PC-9 (cell line): ENCODE results near the gene MCUB. TPM values are rescaled to one million over a fixed set of nuclear protein-coding genes. Genes with fewer than 3 reads are reported as not detected.
A peak's percentile ranks its signal among the peaks of the same experiment; 100 is the strongest.

Source experiments
- BruUV-seq: library from RNA; stranded (reverse); fragments of 400-500 nt; replicated peaks from 2 replicates; lab custom pipeline; 2021; lab: Mats Ljungman, UMichigan
- CTCF ChIA-PET: fragments of 300-600 bp; sonication (Branson Sonifier 250); formaldehyde crosslinking; loops from one replicate; lab custom pipeline; 2022; ENCODE audit warnings: antibody characterized with exemption; lab: Charles Lee
- POLR2A ChIA-PET: fragments of 300-600 bp; sonication (Branson Sonifier 250); formaldehyde crosslinking; loops from one replicate; lab custom pipeline; 2022; ENCODE audit warnings: antibody characterized with exemption; ENCODE audit not compliant: unreplicated experiment; lab: Charles Lee
- DNase-seq, 2 experiments: peaks; one replicate each; pipeline versions ENCODE4 v3.0.0 to v3.0.0-alpha.2; 2015 to 2022; ENCODE audit warnings: mixed read lengths in 1 of 2
- H2AFZ ChIP-seq: fragments of 200-600 bp; sonication (generic); 2 replicates; pipeline ENCODE4 v1.8.1; 2017; ENCODE audit warnings: antibody characterized with exemption
- H3F3A ChIP-seq: fragments of 200-600 bp; sonication (generic); 2 replicates; pipeline ENCODE4 v1.8.1; 2017; ENCODE audit warnings: antibody characterized with exemption, mild to moderate bottlenecking, low read depth; ENCODE audit not compliant: insufficient read depth
- H3K27ac ChIP-seq: fragments of 200-600 bp; sonication (generic); 2 replicates; pipeline ENCODE4 v1.6.1; 2016; ENCODE audit warnings: mixed run types
- H3K27me3 ChIP-seq: fragments of 200-600 bp; sonication (generic); 2 replicates; pipeline ENCODE4 v1.6.1; 2016; ENCODE audit warnings: low read depth, mixed run types; ENCODE audit not compliant: insufficient read depth
- H3K36me3 ChIP-seq: fragments of 200-600 bp; sonication (generic); 2 replicates; pipeline ENCODE4 v1.6.1; 2016; ENCODE audit warnings: low read depth, mixed run types
- H3K4me1 ChIP-seq: fragments of 200-600 bp; sonication (generic); replicated peaks from 2 replicates; pipeline ENCODE4 v1.6.1; 2016; ENCODE audit warnings: mixed run types; ENCODE audit not compliant: insufficient read depth
- H3K4me2 ChIP-seq: fragments of 200-600 bp; sonication (generic); 2 replicates; pipeline ENCODE4 v1.6.1; 2017; ENCODE audit warnings: mixed run types
- H3K4me3 ChIP-seq: fragments of 200-600 bp; sonication (generic); 2 replicates; pipeline ENCODE4 v1.6.1; 2016; ENCODE audit warnings: mixed run types
- H3K79me2 ChIP-seq: fragments of 200-600 bp; sonication (generic); 2 replicates; pipeline ENCODE4 v1.6.1; 2017; ENCODE audit warnings: low read depth, mixed run types
- H3K9me2 ChIP-seq: fragments of 200-600 bp; sonication (generic); 2 replicates; pipeline ENCODE4 v1.8.1; 2017; ENCODE audit warnings: mild to moderate bottlenecking; ENCODE audit not compliant: insufficient read depth
- H3K9me3 ChIP-seq: fragments of 200-600 bp; sonication (generic); 2 replicates; pipeline ENCODE4 v1.8.1; 2016; ENCODE audit warnings: low read depth; ENCODE audit not compliant: insufficient read depth
- H4K20me1 ChIP-seq: fragments of 200-600 bp; sonication (generic); 2 replicates; pipeline ENCODE4 v1.8.1; 2017; ENCODE audit not compliant: insufficient read depth
- CTCF ChIP-seq: fragments of 200-600 bp; sonication (generic); conservative IDR thresholded peaks from 2 replicates; pipeline ENCODE4 v1.6.1; 2017; ENCODE audit warnings: mixed run types, antibody characterized with exemption, mild to moderate bottlenecking, moderate library complexity
- EZH2 ChIP-seq: fragments of 200-600 bp; sonication (generic); IDR thresholded peaks from 2 replicates; pipeline ENCODE4 v1.8.0; 2017; ENCODE audit warnings: antibody characterized with exemption, low read depth
- intact Hi-C: fragments of 100-400 bp; cut with micrococcal nuclease; formaldehyde crosslinking; loops from one replicate; pipeline ENCODE4 v1.10.0; 2022; ENCODE audit not compliant: unreplicated experiment
- total RNA-seq: library from RNA; stranded (reverse); gene quantifications from 2 replicates; pipeline ENCODE4 v1.2.3, GENCODE V29; 2021

The MCUB gene
- total RNA-seq, 1 experiment from 2014 or later: 15.4 TPM

- Histone ChIP-seq H3K9me2 (no peaks in the 10 kb centered on the region), H3K4me1 (peaks cover 9% of the 10 kb centered on the region), H4K20me1 (no peaks in the 10 kb centered on the region), H3K9me3 (no peaks in the 10 kb centered on the region), H3K4me2 (no peak overlapping the region), H3K27ac (no peak overlapping the region), H3F3A (no peaks in the 10 kb centered on the region), H3K36me3 (no peaks in the 10 kb centered on the region), H3K79me2 (peaks cover 58% of the 10 kb centered on the region), H3K27me3 (no peaks in the 10 kb centered on the region), H2AFZ (no peak overlapping the region), H3K4me3 (no peak overlapping the region)
- ChIA-PET POLR2A (no interaction called here), CTCF (no interaction called here)
- TF ChIP-seq EZH2: no peak
- no peak for TF ChIP-seq CTCF
- no peak for DNase-seq
- intact Hi-C loops: no loop called here
- no TSS peak for BruUV-seq
Measured at GRCh38 chr4:109723110-109723509, 163.1 kb downstream of the MCUB start.

GRCh38 chr4:109728385-109728784, 168.3 kb downstream of the MCUB start:
- intact Hi-C loops: no loop called here
- Histone ChIP-seq H3K4me3 (peak overlapping the region; percentile 78), H3K27ac (peak overlapping the region; percentile 74), H3K9me3 (no peaks in the 10 kb centered on the region), H3F3A (peaks cover 8% of the 10 kb centered on the region; the same call in 1 of the 2 replicates), H3K4me2 (peak overlapping the region; percentile 98), H3K79me2 (peaks cover 48% of the 10 kb centered on the region), H3K27me3 (no peaks in the 10 kb centered on the region), H2AFZ (peak overlapping the region; percentile 96), H3K4me1 (peaks cover 9% of the 10 kb centered on the region), H3K9me2 (no peaks in the 10 kb centered on the region), H4K20me1 (no peaks in the 10 kb centered on the region), H3K36me3 (no peaks in the 10 kb centered on the region)
- TF ChIP-seq EZH2 (no peak), CTCF (no peak)
- ChIA-PET POLR2A (no interaction called here), CTCF (no interaction called here)
- BruUV-seq: no TSS peak
- peak in 1 of 2 experiments; percentile 34 for DNase-seq

- TF ChIP-seq CTCF (no peak), EZH2 (no peak)
- Histone ChIP-seq H2AFZ (peak overlapping the region; percentile 96), H3K9me3 (no peaks in the 10 kb centered on the region), H3K4me3 (peak overlapping the region; percentile 78), H3K36me3 (no peaks in the 10 kb centered on the region), H3K4me2 (peak overlapping the region; percentile 98), H4K20me1 (no peaks in the 10 kb centered on the region), H3K9me2 (no peaks in the 10 kb centered on the region), H3K79me2 (peaks cover 46% of the 10 kb centered on the region), H3K27ac (peak overlapping the region; percentile 74), H3K27me3 (no peaks in the 10 kb centered on the region), H3K4me1 (peaks cover 9% of the 10 kb centered on the region), H3F3A (peaks cover 8% of the 10 kb centered on the region; the same call in 1 of the 2 replicates)
- peak in 1 of 2 experiments; percentile 35 for DNase-seq
- intact Hi-C loops: no loop called here
- BruUV-seq: TSS peak; percentile 36
- POLR2A ChIA-PET: interaction anchor here (0.8 to 1.3 kb wide), 2 partner anchors 26 to 805 kb away, joined by 3 to 9 read pairs; partner anchors contain the start of gene CASP6
- CTCF ChIA-PET: no interaction called here
Measured at GRCh38 chr4:109729117-109729717, 169.2 kb downstream of the MCUB start.
